Heart left ventricle (tissue), 16 donors: ENCODE data around the gene TTC7B. TPM values are rescaled to one million over a fixed set of nuclear protein-coding genes. Genes with fewer than 3 reads are reported as not detected.
"Not testable (repeated sequence)": the region's sequence is repeated elsewhere in the genome, so short reads cannot be mapped to it uniquely, and the experiment has no call there.

Experiments used
- ATAC-seq, 4 donors: fragments of 200-7000 bp; cut with Tn5 transposase; one replicate each; pipeline ENCODE4 v1.9.1; 2020 to 2022; ENCODE audit warnings: moderate library complexity in 4 of 4, mild to moderate bottlenecking in 3 of 4, moderate number of reproducible peaks in 1 of 4
- DNase-seq, 5 donors: peaks; one replicate each; pipeline ENCODE4 v3.0.0-alpha.2; 2020
- H3K27ac ChIP-seq, 12 donors: fragments of 200-600 bp; sonication (generic) in 4 of 12; one replicate each; pipeline versions ENCODE4 v1.5.0 to v1.8.0; 2016 to 2022; ENCODE audit warnings: mild to moderate bottlenecking in 2 of 12
- H3K27me3 ChIP-seq, 9 donors: fragments of 200-600 bp; sonication (generic) in 2 of 9; one replicate each; pipeline versions ENCODE4 v1.5.1 to v1.8.0; 2016 to 2022; ENCODE audit warnings: mild to moderate bottlenecking in 3 of 9
- H3K36me3 ChIP-seq, 9 donors: fragments of 200-600 bp; sonication (generic) in 2 of 9; one replicate each; pipeline versions ENCODE4 v1.5.0 to v1.8.0; 2018 to 2022; ENCODE audit warnings: mild to moderate bottlenecking in 2 of 9
- H3K4me1 ChIP-seq, 12 donors: fragments of 200-600 bp; sonication (generic) in 4 of 12; one replicate each; pipeline versions ENCODE4 v1.5.0 to v1.8.0; 2016 to 2022; ENCODE audit warnings: mild to moderate bottlenecking in 3 of 12
- H3K4me3 ChIP-seq, 12 donors: fragments of 200-600 bp; sonication (generic) in 4 of 12; one replicate each; pipeline versions ENCODE4 v1.5.0 to v1.8.0; 2017 to 2022; ENCODE audit warnings: mild to moderate bottlenecking in 9 of 12, moderate library complexity in 4 of 12
- H3K9me3 ChIP-seq, 12 donors: fragments of 200-600 bp; sonication (generic) in 4 of 12; one replicate each; pipeline versions ENCODE4 v1.5.0 to v1.8.0; 2016 to 2022; ENCODE audit warnings: mild to moderate bottlenecking in 1 of 12
- POLR2A ChIP-seq, 2 donors: fragments of 450-650 bp; IDR thresholded peaks; one replicate each; pipeline ENCODE4 v1.6.1; 2017; ENCODE audit warnings: antibody characterized with exemption in 2 of 2, mild to moderate bottlenecking in 2 of 2, moderate library complexity in 2 of 2
- whole genome bisulfite sequencing, 4 donors: extraction: QIAGEN DNeasy Blood & Tissue Kit in 2 of 4; methylation state at CpG; one replicate each; pipeline versions ENCODE4 v1.1.5 to v1.1.7; 2013 to 2018; 5-methylcytosine and 5-hydroxymethylcytosine counted together
- intact Hi-C, 10 donors: fragments of 100-400 bp; cut with DNase I; formaldehyde crosslinking; loops; one replicate each; pipeline versions ENCODE4 v1.11.1 to v1.14.2; 2022
- polyA plus RNA-seq, 2 donors: library from polyadenylated mRNA; stranded (reverse); fragments of 200-250 nt; gene quantifications; one replicate each; pipeline ENCODE4 v1.2.3, GENCODE V29; 2013
- total RNA-seq, 9 donors: library from RNA; depleted of rRNA in 2 of 9; stranded (reverse); fragments of >200 nt in 2 of 9; fragmentation: NEBNext Ultra II Directional in 3 of 9; extraction: Animal tissue kit (Norgen Biotek cat#: 25700) in 3 of 9; gene quantifications; one replicate each; pipeline versions ENCODE4 v1.1.0 to v1.2.4, GENCODE V29; 2016 to 2023
- TF ChIP-seq, protein P1 (sequence below), 12 donors: fragments of 200-600 bp; sonication (generic) in 4 of 12; IDR thresholded peaks; one replicate each; pipeline versions ENCODE4 v1.5.0 to v1.8.0; 2018 to 2022; ENCODE audit warnings: antibody characterized with exemption in 12 of 12, mild to moderate bottlenecking in 5 of 12
- donor health status: ischemic (EF 13 %, LVEDD 7.1; RV severe dilation, severe dysfunction).
- donor health status: healthy with polysubstance abuse.
- donor health status: DM: no; HTN: yes; CAD: no.
- donor health status: DM: no; HTN: no; CAD: no.
- donor health status: ischemic (EF 25% LVEDD 6.9; RV normal size, moderate dysfunction).
- donor health status: ischemic (EF 25% LVEDD 5.7; RV mildly dilated, moderate dysfunction).
- donor health status: healthy.
- donor health status: DM: yes; HTN: yes; CAD: no.
- donor health status: ischemic (EF 35%, LVEDD 5.7; RV mildly dilated, moderate dysfunction).
- donor health status: nonischemic (EF 11% LVEDD 7.7; RV severe dilation, severe dysfunction).
- donor health status: DM: yes; HTN: yes; CAD: no.
- donor health status: PGD.
- donor health status: ischemic (EF 29% LVEDD 5.4; RV normal size, mild dysfunction).
- donor health status: nonischemic (EF 23%, LVEDD 6.1; RV moderate dilation, normal function).

The TTC7B gene
- total and polyA plus RNA-seq, 11 donors, result 20.3 to 76.1 (median 62.6) TPM

DNA sequence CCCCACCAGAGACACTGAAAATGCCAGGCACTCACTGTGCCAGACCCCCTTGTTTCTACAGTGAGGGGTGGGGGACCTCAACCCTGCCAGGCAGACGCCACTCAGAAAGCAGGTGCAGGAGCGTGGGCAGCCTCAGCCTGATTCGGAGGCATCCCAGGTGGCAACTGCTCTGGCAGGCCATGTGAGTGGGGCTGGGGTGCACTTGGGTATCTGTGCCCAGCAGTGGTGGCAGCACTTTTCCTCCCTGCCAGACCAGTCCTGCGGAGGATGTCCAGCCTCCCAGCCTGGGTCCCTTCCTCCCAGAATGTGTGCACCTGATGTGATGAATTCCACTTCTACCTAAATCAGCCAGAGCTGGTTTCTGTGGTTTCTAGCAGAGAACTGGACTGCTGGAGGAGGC lies 13.4 kb upstream of the TTC7B start:
- 97 to 98% (median 98%) methylated on average over 4 of the region's 4 CpGs for WGBS, 4 donors
- no peak overlapping the region for H3K4me3 ChIP-seq
- intact Hi-C loops, result no loop called here
- H3K27ac ChIP-seq, result peak overlapping the region in 4 of 12 donors; percentile 77 to 95 (median 83)
- peaks cover 0 to 3% (median 0%) of the 10 kb centered on the region in 12 donors for H3K9me3 ChIP-seq
- ATAC-seq, result no peak
- H3K36me3 ChIP-seq, result no peaks in the 10 kb centered on the region
- peak in 2 of 5 donors; percentile 15 to 32 for DNase-seq
- H3K4me1 ChIP-seq, result peaks cover 0 to 17% (median 14%) of the 10 kb centered on the region in 12 donors
- TF ChIP-seq, protein P1, sequence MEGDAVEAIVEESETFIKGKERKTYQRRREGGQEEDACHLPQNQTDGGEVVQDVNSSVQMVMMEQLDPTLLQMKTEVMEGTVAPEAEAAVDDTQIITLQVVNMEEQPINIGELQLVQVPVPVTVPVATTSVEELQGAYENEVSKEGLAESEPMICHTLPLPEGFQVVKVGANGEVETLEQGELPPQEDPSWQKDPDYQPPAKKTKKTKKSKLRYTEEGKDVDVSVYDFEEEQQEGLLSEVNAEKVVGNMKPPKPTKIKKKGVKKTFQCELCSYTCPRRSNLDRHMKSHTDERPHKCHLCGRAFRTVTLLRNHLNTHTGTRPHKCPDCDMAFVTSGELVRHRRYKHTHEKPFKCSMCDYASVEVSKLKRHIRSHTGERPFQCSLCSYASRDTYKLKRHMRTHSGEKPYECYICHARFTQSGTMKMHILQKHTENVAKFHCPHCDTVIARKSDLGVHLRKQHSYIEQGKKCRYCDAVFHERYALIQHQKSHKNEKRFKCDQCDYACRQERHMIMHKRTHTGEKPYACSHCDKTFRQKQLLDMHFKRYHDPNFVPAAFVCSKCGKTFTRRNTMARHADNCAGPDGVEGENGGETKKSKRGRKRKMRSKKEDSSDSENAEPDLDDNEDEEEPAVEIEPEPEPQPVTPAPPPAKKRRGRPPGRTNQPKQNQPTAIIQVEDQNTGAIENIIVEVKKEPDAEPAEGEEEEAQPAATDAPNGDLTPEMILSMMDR (IDR thresholded peaks at IDR 0.05), result no peak
- no peak for TF ChIP-seq POLR2A (IDR thresholded peaks at IDR 0.05)
- no peaks in the 10 kb centered on the region for H3K27me3 ChIP-seq

DNA sequence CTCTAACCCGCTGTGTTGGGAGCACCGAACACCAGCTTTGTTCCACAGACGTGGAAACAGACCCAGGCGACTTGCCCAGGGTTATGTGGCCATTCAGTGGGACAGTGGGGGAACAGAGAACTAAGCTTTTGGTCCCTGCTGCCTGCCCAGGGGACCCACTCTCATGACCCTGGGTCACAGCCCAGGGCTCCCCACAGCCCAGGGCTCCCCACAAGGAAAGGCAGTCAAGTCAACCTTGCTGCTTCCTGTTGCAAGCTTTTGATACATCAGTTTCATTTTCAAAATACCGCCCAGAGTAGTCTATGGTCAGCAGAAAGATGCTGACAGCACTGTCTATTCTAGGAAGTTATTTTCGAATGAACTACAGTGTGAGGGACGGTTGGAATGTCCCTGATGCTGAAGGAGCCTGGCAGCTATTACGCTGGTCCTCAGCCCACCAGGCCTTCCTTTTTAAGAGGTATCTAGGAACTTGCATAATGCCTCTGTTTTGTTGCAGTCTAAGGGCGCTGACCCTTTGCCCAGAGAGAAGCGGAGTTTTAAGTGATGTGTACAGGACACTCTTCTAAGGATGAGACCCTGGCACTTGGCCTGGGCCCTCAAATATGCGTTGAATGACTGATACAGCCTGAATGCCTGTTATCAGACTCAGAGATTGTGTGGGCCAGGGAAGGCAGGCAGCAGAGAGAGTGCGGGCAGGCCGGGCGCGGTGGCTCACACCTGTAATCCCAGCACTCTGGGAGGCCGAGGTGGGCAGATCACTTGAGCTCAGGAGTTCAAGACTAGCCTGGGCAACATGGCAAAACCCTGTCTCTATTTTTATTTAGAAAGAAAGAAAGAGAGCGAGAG lies 12.6 kb upstream of the TTC7B start:
- ATAC-seq (peak; percentile 45 to 71 (median 54)), DNase-seq (peak in 2 of 5 donors; percentile 29 to 47)
- Histone ChIP-seq H3K4me3 (peak overlapping the region in 11 of 12 donors; percentile 3 to 57 (median 47)), H3K4me1 (peaks cover 0 to 17% (median 14%) of the 10 kb centered on the region in 12 donors), H3K36me3 (no peaks in the 10 kb centered on the region), H3K9me3 (peaks cover 0 to 11% (median 1%) of the 10 kb centered on the region in 12 donors), H3K27ac (peak overlapping the region; percentile 1 to 95 (median 77)), H3K27me3 (no peaks in the 10 kb centered on the region)
- intact Hi-C loops, result no loop called here
- WGBS, 4 donors, result 68 to 77% (median 72%) methylated on average over 17 of the region's 17 CpGs
- TF ChIP-seq, protein P1 (IDR thresholded peaks at IDR 0.05), result no peak
- no peak for TF ChIP-seq POLR2A (IDR thresholded peaks at IDR 0.05)

DNA sequence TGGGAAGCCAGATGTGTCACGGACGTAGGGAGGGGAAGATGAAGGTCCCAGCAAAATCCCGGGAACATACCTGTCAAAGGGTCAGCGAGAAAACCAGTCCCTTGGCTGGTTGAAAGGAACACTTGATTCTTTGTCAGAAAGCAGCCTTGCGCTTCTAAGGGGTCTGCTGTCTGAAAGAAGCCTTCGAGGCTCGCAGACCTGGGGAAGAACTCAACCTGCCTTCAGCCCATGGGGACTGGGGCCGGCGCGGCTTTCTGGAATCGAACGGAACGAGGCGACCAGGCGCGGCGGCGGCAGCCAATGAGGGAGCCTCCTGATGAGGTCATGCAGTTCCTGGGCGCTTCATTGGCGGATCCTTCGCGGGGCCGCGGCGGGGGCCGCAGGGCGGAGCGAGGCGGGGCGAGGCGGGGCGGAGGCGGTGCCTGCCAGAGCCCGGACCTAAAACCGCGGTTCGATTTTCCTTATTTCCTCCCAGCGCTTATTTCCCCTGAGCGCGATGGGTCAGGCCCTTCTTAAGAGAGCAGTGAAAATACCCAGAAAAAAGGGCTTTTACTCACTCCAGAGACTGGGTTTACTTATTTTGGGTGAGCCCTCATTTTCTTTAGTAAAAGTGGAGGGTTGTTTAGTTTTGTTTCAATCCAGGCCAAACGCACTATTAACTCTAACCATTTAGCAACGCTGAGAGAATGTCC lies 11.8 kb upstream of the TTC7B start:
- 2 to 7% (median 2%) methylated on average over 14 to 42 of the region's 42 CpGs for WGBS, 4 donors
- Histone ChIP-seq H3K9me3 (peaks cover 0 to 19% (median 7%) of the 10 kb centered on the region in 12 donors), H3K27me3 (no peaks in the 10 kb centered on the region), H3K36me3 (no peaks in the 10 kb centered on the region), H3K4me1 (peaks cover 0 to 17% (median 14%) of the 10 kb centered on the region in 12 donors), H3K4me3 (peak overlapping the region in 11 of 12 donors; percentile 3 to 57 (median 47)), H3K27ac (peak overlapping the region; percentile 1 to 95 (median 77))
- intact Hi-C loops, result no loop called here
- TF ChIP-seq POLR2A (IDR thresholded peaks at IDR 0.05), result peak in 1 of 2 donors; percentile 47
- TF ChIP-seq, protein P1 (IDR thresholded peaks at IDR 0.05), result no peak
- peak; percentile 98 to 100 (median 99) for ATAC-seq
- DNase-seq, result peak; percentile 95 to 97 (median 96)

DNA sequence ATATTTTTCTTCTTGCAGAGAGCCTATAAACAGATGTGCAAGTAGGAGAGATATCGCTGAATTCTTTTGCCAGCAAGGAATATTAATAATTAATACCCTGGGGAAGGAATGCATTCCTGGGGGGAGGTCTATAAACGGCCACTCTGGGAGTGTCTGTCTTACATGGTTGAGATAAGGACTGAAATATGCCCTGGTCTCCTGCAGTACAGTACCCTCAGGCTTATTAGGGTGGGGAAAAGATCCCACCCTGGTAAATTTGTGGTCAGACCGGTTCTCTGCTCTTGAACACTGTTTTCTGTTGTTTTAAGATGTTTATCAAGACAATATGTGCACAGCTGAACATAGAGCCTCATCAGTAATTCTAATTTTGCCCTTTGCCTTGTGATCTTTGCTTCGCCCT lies 7.3 kb upstream of the TTC7B start:
- Histone ChIP-seq H3K4me1 (peaks cover 0 to 10% (median 7%) of the 10 kb centered on the region in 12 donors), H3K9me3 (peaks cover 0 to 23% (median 9%) of the 10 kb centered on the region in 12 donors)
- not testable (repeated sequence) for H3K27ac ChIP-seq, H3K36me3 ChIP-seq, DNase-seq, H3K4me3 ChIP-seq, ATAC-seq, H3K27me3 ChIP-seq
- WGBS, 4 donors, result 64 to 71% (median 67%) methylated on average over 4 of the region's 4 CpGs
- intact Hi-C loops, result loop anchor here in 1 of 10 donors (5.0 kb wide), 1 partner anchor 521 kb away; no protein-coding TSS in a partner anchor
